ENCODE data around the gene GFOD1. TPM values are rescaled to one million over a fixed set of nuclear protein-coding genes. Genes with fewer than 3 reads are reported as not detected.

The GFOD1 gene
- total and polyA plus RNA-seq, 2 donors = 9.8 to 13.7 TPM

GRCh38 chr6:13360671-13361540 is 126.5 kb downstream of the GFOD1 start:
- no peaks in the 10 kb centered on the region for H3K36me3 ChIP-seq (ENCODE audit: insufficient read depth)
- no peak overlapping the region for H3K27ac ChIP-seq (ENCODE audit: low read depth)

GRCh38 chr6:13359287-13359686 is 128.1 kb downstream of the GFOD1 start:
- 85% methylated on average over 6 of the region's 6 CpGs for WGBS
- Histone ChIP-seq H3K36me3 (ENCODE audit: insufficient read depth) (no peaks in the 10 kb centered on the region), H3K4me1 (ENCODE audit: insufficient read depth) (no peaks in the 10 kb centered on the region), H3K4me3 (ENCODE audit: low read depth, low read length) (no peak overlapping the region), H3K27ac (ENCODE audit: low read depth) (no peak overlapping the region)
- no peak for DNase-seq (ENCODE audit: extremely low spot score)

More at GRCh38 chr6:13360671-13361540, 126.5 kb downstream of the GFOD1 start:
- WGBS = 86% methylated on average over 6 of the region's 6 CpGs
- Histone ChIP-seq H3K4me3 (ENCODE audit: low read depth, low read length) (no peak overlapping the region), H3K4me1 (ENCODE audit: insufficient read depth) (no peaks in the 10 kb centered on the region)
- no peak for DNase-seq (ENCODE audit: extremely low spot score)

- WGBS = 88% methylated on average over 2 of the region's 2 CpGs
- Histone ChIP-seq H3K4me3 (ENCODE audit: low read depth, low read length) (no peak overlapping the region), H3K4me1 (ENCODE audit: insufficient read depth) (no peaks in the 10 kb centered on the region), H3K27ac (ENCODE audit: low read depth) (no peak overlapping the region), H3K36me3 (ENCODE audit: insufficient read depth) (no peaks in the 10 kb centered on the region)
- no peak for DNase-seq (ENCODE audit: extremely low spot score)
Observed at GRCh38 chr6:13358511-13358910, 128.9 kb downstream of the GFOD1 start.

GRCh38 chr6:13357551-13358075 is 129.8 kb downstream of the GFOD1 start:
- no peak for DNase-seq (ENCODE audit: extremely low spot score)
- Histone ChIP-seq H3K36me3 (ENCODE audit: insufficient read depth) (no peaks in the 10 kb centered on the region), H3K4me3 (ENCODE audit: low read depth, low read length) (no peak overlapping the region), H3K4me1 (ENCODE audit: insufficient read depth) (no peaks in the 10 kb centered on the region), H3K27ac (ENCODE audit: low read depth) (no peak overlapping the region)
- 67% methylated on average over 14 of the region's 14 CpGs for WGBS

- Histone ChIP-seq H3K36me3 (ENCODE audit: insufficient read depth) (no peaks in the 10 kb centered on the region), H3K4me1 (ENCODE audit: insufficient read depth) (no peaks in the 10 kb centered on the region), H3K27ac (ENCODE audit: low read depth) (no peak overlapping the region), H3K4me3 (ENCODE audit: low read depth, low read length) (no peak overlapping the region)
- 79% methylated on average over 6 of the region's 6 CpGs for WGBS
- no peak for DNase-seq (ENCODE audit: extremely low spot score)
Observed at GRCh38 chr6:13355999-13356785, 131.2 kb downstream of the GFOD1 start.

- WGBS = 46% methylated on average over 7 of the region's 7 CpGs
- H3K27ac ChIP-seq (ENCODE audit: low read depth) = no peak overlapping the region
- no peak overlapping the region for H3K4me3 ChIP-seq (ENCODE audit: low read depth, low read length)
- H3K4me1 ChIP-seq (ENCODE audit: insufficient read depth) = no peaks in the 10 kb centered on the region
- DNase-seq (ENCODE audit: extremely low spot score) = peak; percentile 40
- no peaks in the 10 kb centered on the region for H3K36me3 ChIP-seq (ENCODE audit: insufficient read depth)
Observed at GRCh38 chr6:13355043-13355945, 132.1 kb downstream of the GFOD1 start.

GRCh38 chr6:13354331-13355042 is 132.9 kb downstream of the GFOD1 start:
- H3K36me3 ChIP-seq (ENCODE audit: insufficient read depth) = no peaks in the 10 kb centered on the region
- H3K4me1 ChIP-seq (ENCODE audit: insufficient read depth) = no peaks in the 10 kb centered on the region
- H3K4me3 ChIP-seq (ENCODE audit: low read depth, low read length) = no peak overlapping the region
- WGBS = 69% methylated on average over 13 of the region's 13 CpGs
- no peak for DNase-seq (ENCODE audit: extremely low spot score)
- H3K27ac ChIP-seq (ENCODE audit: low read depth) = no peak overlapping the region

GRCh38 chr6:13352165-13352564 is 135.2 kb downstream of the GFOD1 start:
- no peak overlapping the region for H3K4me3 ChIP-seq (ENCODE audit: low read depth, low read length)
- no peak for DNase-seq (ENCODE audit: extremely low spot score)

GRCh38 chr6:13351271-13351670 is 136.1 kb downstream of the GFOD1 start:
- no peak overlapping the region for H3K4me3 ChIP-seq (ENCODE audit: low read depth, low read length)
- DNase-seq (ENCODE audit: extremely low spot score) = no peak
- WGBS = 62% methylated on average over 12 of the region's 12 CpGs
- no peaks in the 10 kb centered on the region for H3K36me3 ChIP-seq (ENCODE audit: insufficient read depth)
- no peaks in the 10 kb centered on the region for H3K4me1 ChIP-seq (ENCODE audit: insufficient read depth)
- no peak overlapping the region for H3K27ac ChIP-seq (ENCODE audit: low read depth)

More at GRCh38 chr6:13352165-13352564, 135.2 kb downstream of the GFOD1 start:
- no peak overlapping the region for H3K27ac ChIP-seq (ENCODE audit: low read depth)
- no peaks in the 10 kb centered on the region for H3K36me3 ChIP-seq (ENCODE audit: insufficient read depth)
- no peaks in the 10 kb centered on the region for H3K4me1 ChIP-seq (ENCODE audit: insufficient read depth)
- 96% methylated on average over 9 of the region's 9 CpGs for whole genome bisulfite sequencing

- Histone ChIP-seq H3K4me3 (ENCODE audit: low read depth, low read length) (no peak overlapping the region), H3K36me3 (ENCODE audit: insufficient read depth) (no peaks in the 10 kb centered on the region), H3K4me1 (ENCODE audit: insufficient read depth) (no peaks in the 10 kb centered on the region), H3K27ac (ENCODE audit: low read depth) (no peak overlapping the region)
- 91% methylated on average over 8 of the region's 8 CpGs for WGBS
- DNase-seq (ENCODE audit: extremely low spot score) = no peak
Observed at GRCh38 chr6:13349811-13350506, 137.4 kb downstream of the GFOD1 start.

- 85% methylated on average over 8 of the region's 8 CpGs for WGBS
- Histone ChIP-seq H3K27ac (ENCODE audit: low read depth) (no peak overlapping the region), H3K4me1 (ENCODE audit: insufficient read depth) (no peaks in the 10 kb centered on the region), H3K4me3 (ENCODE audit: low read depth, low read length) (no peak overlapping the region), H3K36me3 (ENCODE audit: insufficient read depth) (no peaks in the 10 kb centered on the region)
- DNase-seq (ENCODE audit: extremely low spot score) = no peak
Observed at GRCh38 chr6:13348334-13349113, 138.9 kb downstream of the GFOD1 start.

Data from urinary bladder (tissue), 4 donors.